Measurements from ENCODE around the gene ATRNL1. TPM values are rescaled to one million over a fixed set of nuclear protein-coding genes. Genes with fewer than 3 reads are reported as not detected.

Gene ATRNL1
- total RNA-seq, 1 experiment from 2014 or later = 1.3 TPM

DNA sequence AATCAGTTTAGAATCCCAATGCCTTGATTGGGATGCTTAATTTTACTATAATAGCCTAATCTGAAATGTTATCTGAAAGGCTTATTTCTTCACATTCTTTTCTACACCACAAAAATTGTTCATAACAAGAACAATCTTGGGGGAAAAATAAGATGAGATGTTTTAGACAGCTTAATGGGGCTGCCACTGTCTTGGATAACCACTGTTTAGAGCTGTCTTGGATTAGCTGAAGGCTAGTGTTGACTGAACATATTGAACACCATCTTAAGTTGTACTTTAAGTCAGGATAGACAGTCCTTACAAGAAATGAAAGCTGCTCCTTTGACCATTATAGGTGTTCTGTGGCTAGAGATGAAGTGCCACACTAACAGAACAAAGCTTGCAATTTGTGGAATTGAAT is 678.6 kb downstream of the ATRNL1 start:
- ChIA-PET POLR2A (no interaction called here), CTCF (no interaction called here), RAD21 (ENCODE audit: low non-redundant PET in 1 of 2, low total read pairs in 2 of 2, uncharacterized antibody in 2 of 2, unreplicated experiment in 2 of 2) (no interaction called here)
- BruUV-seq (replicated peaks) = no TSS peak
- Histone ChIP-seq H3K27ac (ENCODE audit: low read depth, low read length) (no peak overlapping the region), H3K4me1 (ENCODE audit: control insufficient read depth in 1 of 2, insufficient read depth in 2 of 2, low read length in 2 of 2) (no peaks in the 10 kb centered on the region), H3K9me3 (ENCODE audit: control insufficient read depth in 1 of 2, insufficient read depth in 1 of 2, low read depth in 1 of 2, low read length in 2 of 2) (no peaks in the 10 kb centered on the region), H4K20me1 (ENCODE audit: insufficient read depth) (no peaks in the 10 kb centered on the region), H2AFZ (ENCODE audit: low read depth, low read length, poor library complexity, severe bottlenecking) (no peak overlapping the region), H3K79me2 (ENCODE audit: insufficient read depth, low read length) (no peaks in the 10 kb centered on the region), H3K27me3 (ENCODE audit: insufficient read depth, low read length) (peaks cover 5% of the 10 kb centered on the region; the same call in 1 of the 2 replicates), H3K4me2 (ENCODE audit: low read length) (no peak overlapping the region), H3K36me3 (ENCODE audit: control insufficient read depth in 1 of 2, insufficient read depth in 2 of 2, low read length in 2 of 2) (no peaks in the 10 kb centered on the region), H3K4me3 (replicated peaks in 1 of 2; ENCODE audit: low read depth in 1 of 2, low read length in 2 of 2) (no peak overlapping the region), H3K9me2 (ENCODE audit: insufficient read depth) (no peaks in the 10 kb centered on the region), H3K9ac (ENCODE audit: low read length) (no peak overlapping the region)
- TF ChIP-seq ZFX (IDR thresholded peaks at IDR 0.05) = no peak
- TF ChIP-seq EZH2 (IDR thresholded peaks at IDR 0.05) = no peak
- ATAC-seq (no peak), DNase-seq (ENCODE audit: low read depth, low spot score) (no peak)
- intact Hi-C loops (cut with micrococcal nuclease) = no loop called here

DNA sequence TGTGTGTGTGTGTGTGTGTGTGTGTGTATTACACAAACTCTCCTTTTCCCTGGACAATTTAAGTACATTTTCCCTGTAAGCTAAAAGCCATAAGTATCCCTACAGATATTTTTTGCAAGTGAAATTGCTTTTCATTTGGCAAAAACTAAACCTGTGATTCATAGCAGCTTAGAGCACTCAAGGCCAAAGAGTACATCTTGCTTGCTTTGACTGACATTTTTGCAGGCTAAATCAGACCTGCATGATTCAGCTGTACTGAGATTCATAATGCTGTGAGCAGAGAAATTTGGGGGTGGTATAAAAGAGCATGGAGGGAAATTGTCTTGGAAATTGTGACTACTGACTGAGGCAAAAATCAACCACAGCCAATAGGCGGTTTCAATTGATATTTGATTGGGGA is 679.4 kb downstream of the ATRNL1 start:
- Histone ChIP-seq H3K9me3 (ENCODE audit: control insufficient read depth in 1 of 2, insufficient read depth in 1 of 2, low read depth in 1 of 2, low read length in 2 of 2) (no peaks in the 10 kb centered on the region), H3K4me1 (ENCODE audit: control insufficient read depth in 1 of 2, insufficient read depth in 2 of 2, low read length in 2 of 2) (no peaks in the 10 kb centered on the region), H3K9me2 (ENCODE audit: insufficient read depth) (no peaks in the 10 kb centered on the region), H3K4me2 (ENCODE audit: low read length) (no peak overlapping the region), H3K9ac (ENCODE audit: low read length) (no peak overlapping the region), H3K79me2 (ENCODE audit: insufficient read depth, low read length) (no peaks in the 10 kb centered on the region), H3K36me3 (ENCODE audit: control insufficient read depth in 1 of 2, insufficient read depth in 2 of 2, low read length in 2 of 2) (no peaks in the 10 kb centered on the region), H4K20me1 (ENCODE audit: insufficient read depth) (no peaks in the 10 kb centered on the region), H3K27ac (ENCODE audit: low read depth, low read length) (no peak overlapping the region), H3K4me3 (replicated peaks in 1 of 2; ENCODE audit: low read depth in 1 of 2, low read length in 2 of 2) (no peak overlapping the region), H3K27me3 (ENCODE audit: insufficient read depth, low read length) (0 out of 2 replicates have a peak, but pooled peaks cover 5% of the 10 kb centered on the region), H2AFZ (ENCODE audit: low read depth, low read length, poor library complexity, severe bottlenecking) (no peak overlapping the region)
- BruUV-seq (replicated peaks) = no TSS peak
- DNase-seq (ENCODE audit: low read depth, low spot score) = no peak
- RAD21 ChIA-PET (ENCODE audit: low non-redundant PET in 1 of 2, low total read pairs in 2 of 2, uncharacterized antibody in 2 of 2, unreplicated experiment in 2 of 2) = no interaction called here
- ATAC-seq = no peak
- POLR2A ChIA-PET = no interaction called here
- intact Hi-C loops (cut with micrococcal nuclease) = no loop called here
- CTCF ChIA-PET = no interaction called here
- TF ChIP-seq CBX3 (IDR thresholded peaks at IDR 0.05; ENCODE audit: low read depth) = no peak
- no peak for TF ChIP-seq FOSL1 (IDR thresholded peaks at IDR 0.05; ENCODE audit: low read depth)
- TF ChIP-seq, protein P1, sequence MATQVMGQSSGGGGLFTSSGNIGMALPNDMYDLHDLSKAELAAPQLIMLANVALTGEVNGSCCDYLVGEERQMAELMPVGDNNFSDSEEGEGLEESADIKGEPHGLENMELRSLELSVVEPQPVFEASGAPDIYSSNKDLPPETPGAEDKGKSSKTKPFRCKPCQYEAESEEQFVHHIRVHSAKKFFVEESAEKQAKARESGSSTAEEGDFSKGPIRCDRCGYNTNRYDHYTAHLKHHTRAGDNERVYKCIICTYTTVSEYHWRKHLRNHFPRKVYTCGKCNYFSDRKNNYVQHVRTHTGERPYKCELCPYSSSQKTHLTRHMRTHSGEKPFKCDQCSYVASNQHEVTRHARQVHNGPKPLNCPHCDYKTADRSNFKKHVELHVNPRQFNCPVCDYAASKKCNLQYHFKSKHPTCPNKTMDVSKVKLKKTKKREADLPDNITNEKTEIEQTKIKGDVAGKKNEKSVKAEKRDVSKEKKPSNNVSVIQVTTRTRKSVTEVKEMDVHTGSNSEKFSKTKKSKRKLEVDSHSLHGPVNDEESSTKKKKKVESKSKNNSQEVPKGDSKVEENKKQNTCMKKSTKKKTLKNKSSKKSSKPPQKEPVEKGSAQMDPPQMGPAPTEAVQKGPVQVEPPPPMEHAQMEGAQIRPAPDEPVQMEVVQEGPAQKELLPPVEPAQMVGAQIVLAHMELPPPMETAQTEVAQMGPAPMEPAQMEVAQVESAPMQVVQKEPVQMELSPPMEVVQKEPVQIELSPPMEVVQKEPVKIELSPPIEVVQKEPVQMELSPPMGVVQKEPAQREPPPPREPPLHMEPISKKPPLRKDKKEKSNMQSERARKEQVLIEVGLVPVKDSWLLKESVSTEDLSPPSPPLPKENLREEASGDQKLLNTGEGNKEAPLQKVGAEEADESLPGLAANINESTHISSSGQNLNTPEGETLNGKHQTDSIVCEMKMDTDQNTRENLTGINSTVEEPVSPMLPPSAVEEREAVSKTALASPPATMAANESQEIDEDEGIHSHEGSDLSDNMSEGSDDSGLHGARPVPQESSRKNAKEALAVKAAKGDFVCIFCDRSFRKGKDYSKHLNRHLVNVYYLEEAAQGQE (IDR thresholded peaks at IDR 0.05; ENCODE audit: low read depth) = no peak
- TF ChIP-seq, protein P2, sequence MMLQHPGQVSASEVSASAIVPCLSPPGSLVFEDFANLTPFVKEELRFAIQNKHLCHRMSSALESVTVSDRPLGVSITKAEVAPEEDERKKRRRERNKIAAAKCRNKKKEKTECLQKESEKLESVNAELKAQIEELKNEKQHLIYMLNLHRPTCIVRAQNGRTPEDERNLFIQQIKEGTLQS (IDR thresholded peaks at IDR 0.05) = no peak
- TF ChIP-seq ELF1 (IDR thresholded peaks at IDR 0.05; ENCODE audit: borderline replicate concordance, low read depth) = no peak
- TF ChIP-seq, protein P3, sequence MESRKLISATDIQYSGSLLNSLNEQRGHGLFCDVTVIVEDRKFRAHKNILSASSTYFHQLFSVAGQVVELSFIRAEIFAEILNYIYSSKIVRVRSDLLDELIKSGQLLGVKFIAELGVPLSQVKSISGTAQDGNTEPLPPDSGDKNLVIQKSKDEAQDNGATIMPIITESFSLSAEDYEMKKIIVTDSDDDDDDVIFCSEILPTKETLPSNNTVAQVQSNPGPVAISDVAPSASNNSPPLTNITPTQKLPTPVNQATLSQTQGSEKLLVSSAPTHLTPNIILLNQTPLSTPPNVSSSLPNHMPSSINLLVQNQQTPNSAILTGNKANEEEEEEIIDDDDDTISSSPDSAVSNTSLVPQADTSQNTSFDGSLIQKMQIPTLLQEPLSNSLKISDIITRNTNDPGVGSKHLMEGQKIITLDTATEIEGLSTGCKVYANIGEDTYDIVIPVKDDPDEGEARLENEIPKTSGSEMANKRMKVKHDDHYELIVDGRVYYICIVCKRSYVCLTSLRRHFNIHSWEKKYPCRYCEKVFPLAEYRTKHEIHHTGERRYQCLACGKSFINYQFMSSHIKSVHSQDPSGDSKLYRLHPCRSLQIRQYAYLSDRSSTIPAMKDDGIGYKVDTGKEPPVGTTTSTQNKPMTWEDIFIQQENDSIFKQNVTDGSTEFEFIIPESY (IDR thresholded peaks at IDR 0.05; ENCODE audit: extremely low read depth, insufficient replicate concordance, low read length) = no peak
- TF ChIP-seq, protein P4, sequence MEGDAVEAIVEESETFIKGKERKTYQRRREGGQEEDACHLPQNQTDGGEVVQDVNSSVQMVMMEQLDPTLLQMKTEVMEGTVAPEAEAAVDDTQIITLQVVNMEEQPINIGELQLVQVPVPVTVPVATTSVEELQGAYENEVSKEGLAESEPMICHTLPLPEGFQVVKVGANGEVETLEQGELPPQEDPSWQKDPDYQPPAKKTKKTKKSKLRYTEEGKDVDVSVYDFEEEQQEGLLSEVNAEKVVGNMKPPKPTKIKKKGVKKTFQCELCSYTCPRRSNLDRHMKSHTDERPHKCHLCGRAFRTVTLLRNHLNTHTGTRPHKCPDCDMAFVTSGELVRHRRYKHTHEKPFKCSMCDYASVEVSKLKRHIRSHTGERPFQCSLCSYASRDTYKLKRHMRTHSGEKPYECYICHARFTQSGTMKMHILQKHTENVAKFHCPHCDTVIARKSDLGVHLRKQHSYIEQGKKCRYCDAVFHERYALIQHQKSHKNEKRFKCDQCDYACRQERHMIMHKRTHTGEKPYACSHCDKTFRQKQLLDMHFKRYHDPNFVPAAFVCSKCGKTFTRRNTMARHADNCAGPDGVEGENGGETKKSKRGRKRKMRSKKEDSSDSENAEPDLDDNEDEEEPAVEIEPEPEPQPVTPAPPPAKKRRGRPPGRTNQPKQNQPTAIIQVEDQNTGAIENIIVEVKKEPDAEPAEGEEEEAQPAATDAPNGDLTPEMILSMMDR (IDR thresholded peaks at IDR 0.05 in 2 of 3, conservative IDR thresholded peaks at IDR 0.05 in 1 of 3; ENCODE audit: borderline replicate concordance in 1 of 3, insufficient read depth in 1 of 3, low read depth in 2 of 3, low read length in 2 of 3) = no peak
- TF ChIP-seq SIN3A (IDR thresholded peaks at IDR 0.05; ENCODE audit: low read depth) = no peak
- TF ChIP-seq POLR2A (IDR thresholded peaks at IDR 0.05; ENCODE audit: borderline replicate concordance, extremely low read depth, insufficient read depth, insufficient read length) = no peak
- TF ChIP-seq CEBPB (IDR thresholded peaks at IDR 0.05; ENCODE audit: low read depth) = no peak
- TF ChIP-seq EZH2phosphoT487 (IDR thresholded peaks at IDR 0.05; ENCODE audit: borderline replicate concordance) = no peak
- TF ChIP-seq YY1 (IDR thresholded peaks at IDR 0.05; ENCODE audit: extremely low read depth, insufficient replicate concordance, low read depth, low read length) = no peak
